GM18502 (cell line): ENCODE measurements around the gene NUS1.
"Not testable (repeated sequence)": the region's sequence is repeated elsewhere in the genome, so short reads cannot be mapped to it uniquely, and the experiment has no call there.

Experiments used
- ATAC-seq: cut with Tn5 transposase; IDR thresholded peaks from one replicate; pipeline ENCODE4 v1.9.1; 2021; ENCODE audit warnings: mild to moderate bottlenecking; ENCODE audit not compliant: unreplicated experiment, poor library complexity

NUS1 gene

DNA sequence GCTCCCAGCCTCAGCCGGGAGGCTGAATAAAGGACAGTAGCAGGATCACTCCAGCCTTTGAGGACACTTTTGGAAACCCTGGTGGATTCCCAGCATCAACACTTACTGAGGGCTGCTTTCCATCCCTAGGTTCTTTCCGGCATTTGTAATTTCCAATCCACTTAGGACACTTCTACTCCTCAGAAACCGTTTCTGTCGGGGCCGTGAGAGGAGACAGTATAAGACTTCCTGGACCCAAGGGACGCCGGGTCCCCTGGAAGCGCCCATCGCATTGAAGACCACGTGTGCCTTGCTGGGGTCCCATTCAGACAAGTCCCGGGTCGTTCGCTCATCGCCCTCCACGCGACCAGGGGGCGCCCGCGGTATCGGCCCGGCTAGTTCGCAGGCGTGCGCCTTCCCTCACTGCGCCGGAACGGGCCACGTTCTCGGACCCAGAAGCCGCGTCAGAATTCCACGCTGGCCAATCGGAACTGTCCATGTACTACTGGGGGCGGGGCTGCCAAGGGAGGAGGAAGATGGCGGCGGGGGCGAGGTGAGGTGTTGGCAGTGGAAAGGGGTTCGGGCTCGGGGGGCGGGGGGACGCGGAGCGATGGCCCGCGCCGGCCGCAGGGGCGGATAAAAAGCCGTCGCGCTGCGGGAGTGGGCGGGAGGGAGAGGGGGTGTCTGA, at the start of gene NUS1:
Gene NUS1, plus strand, starts transcription at position 479 of the 667 bp plus-strand sequence. CDS start 202 bp downstream, outside the sequence.
- peak; percentile 98 for ATAC-seq

DNA sequence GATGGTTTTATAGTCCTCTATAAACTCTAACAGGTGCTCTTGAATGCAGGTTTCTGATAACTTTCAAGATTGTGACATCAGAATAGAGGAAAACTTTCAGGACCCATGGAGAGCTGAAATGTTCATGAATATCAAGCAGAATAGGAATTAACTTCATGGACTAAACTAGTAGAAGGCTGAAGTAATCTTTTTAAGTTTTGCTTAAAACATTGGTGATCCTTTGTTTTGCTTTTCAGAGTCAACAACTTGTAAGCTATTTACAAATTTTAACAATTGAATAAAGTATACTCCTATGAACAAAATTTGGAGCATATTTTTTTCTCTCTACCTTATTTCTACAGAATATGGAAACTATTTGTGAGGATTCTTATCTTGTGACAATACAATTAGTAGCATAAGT, 47.7 kb upstream of the NUS1 start:
- no peak for ATAC-seq

GRCh38 chr6:117629119-117629660, 46.1 kb upstream of the NUS1 start:
- ATAC-seq: no peak

DNA sequence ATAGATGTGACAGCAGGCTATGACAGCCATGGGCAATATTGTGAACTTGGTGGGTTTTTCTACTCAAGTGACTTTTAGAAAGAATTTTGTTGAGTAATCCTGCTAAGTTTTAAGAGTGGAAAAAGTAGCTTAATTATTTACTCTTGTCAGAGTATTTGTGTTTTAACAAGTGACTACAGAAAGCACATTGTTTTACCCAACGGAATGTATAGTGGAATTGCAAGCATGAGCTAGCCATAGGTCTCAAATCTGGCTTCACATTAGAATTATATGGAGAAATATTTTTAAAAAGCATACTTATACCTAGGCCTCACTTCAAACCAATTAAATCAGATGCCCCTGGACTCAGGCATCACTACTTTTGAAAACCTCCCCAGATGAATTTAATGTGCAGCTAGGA, 37.5 kb upstream of the NUS1 start:
- no peak for ATAC-seq

DNA sequence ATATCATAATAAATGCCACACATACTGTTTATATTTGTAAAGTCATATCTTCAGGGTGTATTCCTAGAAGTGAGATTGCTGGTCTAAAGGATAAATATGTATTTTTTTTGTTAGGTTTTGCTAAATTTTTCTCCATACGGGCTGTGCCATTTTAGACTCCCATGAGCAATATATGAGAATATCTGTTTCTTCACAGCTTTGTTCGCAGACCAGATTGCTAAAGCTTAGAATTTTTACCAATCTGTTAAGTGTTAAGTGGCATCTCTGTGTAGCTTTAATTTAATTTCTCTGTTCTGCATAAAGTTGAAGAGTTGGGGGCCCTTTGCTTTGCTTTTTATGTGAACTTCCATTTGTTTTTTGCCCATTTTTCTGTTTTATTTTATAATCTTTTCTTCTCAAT, 32.3 kb upstream of the NUS1 start:
- ATAC-seq: no peak

DNA sequence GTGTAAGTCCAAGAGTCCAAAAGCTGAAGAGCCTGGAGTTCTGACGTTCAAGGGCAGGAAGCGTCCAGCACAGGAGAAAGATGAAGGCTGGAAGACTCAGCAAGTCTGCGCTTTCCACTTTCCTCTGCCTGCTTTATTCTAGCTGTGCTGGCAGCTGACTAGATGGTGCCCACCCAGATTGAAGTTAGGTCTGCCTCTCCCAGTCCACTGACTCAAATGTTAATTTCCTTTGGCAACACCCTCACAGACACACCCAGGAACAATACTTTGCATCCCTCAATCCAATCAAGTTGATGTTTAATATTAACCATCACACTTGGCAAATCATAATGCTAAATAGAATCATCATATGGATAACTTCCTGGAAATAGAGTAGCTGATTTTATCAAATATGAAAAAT, 23.3 kb upstream of the NUS1 start:
- not testable (repeated sequence) for ATAC-seq

DNA sequence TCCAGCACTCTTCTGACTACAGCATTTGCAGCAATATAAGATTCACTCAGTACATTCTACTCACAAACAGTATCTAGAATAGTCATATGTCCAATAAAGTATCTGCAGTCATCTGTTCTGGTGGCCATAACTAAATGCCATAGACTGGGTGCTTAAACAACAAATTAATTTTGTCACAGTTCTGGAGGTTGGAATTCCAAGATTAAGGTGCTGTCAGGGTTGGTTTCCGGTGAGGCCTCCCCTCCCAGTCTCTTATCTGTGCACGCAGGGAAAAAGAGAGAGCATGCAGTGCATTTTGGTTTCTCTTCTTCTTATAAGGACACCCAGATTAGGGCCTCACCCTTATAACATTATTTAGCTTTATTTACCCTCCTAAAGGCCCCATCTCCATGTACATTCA, 21.3 kb upstream of the NUS1 start:
- ATAC-seq: no peak

GRCh38 chr6:117655380-117655779, 19.9 kb upstream of the NUS1 start:
- ATAC-seq: no peak

- no peak for ATAC-seq
Observed at GRCh38 chr6:117666881-117667280, 8.4 kb upstream of the NUS1 start.

DNA sequence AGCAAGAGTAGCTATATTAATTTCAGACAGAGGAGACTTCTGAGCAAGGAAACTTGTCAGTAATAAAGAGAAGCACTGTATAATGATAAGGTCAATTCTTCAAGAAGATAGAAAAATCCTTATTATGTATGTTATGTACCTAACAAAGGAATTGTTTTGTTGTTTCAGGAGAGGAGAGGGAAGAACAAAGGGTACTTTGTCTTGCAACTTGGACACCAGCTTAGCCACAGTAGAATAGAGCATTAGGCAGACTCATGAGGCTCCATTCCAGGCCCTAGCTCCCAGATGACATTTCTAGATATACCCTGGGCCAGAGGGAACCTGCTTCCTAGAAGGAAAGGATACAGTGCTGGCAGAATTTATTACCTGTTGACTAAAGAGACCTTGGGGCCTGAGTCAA, 6.5 kb upstream of the NUS1 start:
- ATAC-seq: no peak

GRCh38 chr6:117674503-117674902, 766 bp upstream of the NUS1 start:
- ATAC-seq: no peak

- ATAC-seq: peak; percentile 32
Observed at GRCh38 chr6:117675658-117676301, 511 bp downstream of the NUS1 start.

DNA sequence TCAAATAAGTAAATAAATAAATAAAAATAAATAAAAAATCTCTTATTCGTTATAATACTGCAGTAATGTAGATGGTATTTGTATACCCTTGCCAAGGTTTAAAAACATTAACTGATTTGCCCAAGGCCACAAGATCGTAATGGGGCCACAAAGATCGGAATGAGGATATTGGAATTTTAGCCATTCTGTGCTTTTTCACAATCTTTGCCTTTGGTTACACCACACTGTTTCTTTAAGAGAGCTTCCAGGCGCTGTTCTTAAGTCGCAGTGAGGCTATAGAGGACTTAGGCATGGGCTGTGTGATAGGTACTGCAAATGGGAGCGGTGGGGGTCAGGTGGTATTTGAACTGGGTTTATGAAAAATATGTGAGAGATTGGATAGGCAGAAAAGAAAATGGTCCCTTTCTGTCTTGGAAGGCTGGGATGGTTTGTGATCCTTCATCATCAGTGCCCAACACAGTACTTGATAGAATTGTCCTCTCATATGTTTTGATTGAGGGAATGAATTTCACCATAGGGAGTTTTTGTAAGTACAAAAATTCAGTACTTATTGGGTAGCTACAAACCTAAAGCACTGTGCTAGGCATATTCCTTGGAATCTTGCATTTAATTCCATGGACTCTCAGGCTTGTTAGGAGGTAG, 1.4 kb downstream of the NUS1 start:
- no peak for ATAC-seq

DNA sequence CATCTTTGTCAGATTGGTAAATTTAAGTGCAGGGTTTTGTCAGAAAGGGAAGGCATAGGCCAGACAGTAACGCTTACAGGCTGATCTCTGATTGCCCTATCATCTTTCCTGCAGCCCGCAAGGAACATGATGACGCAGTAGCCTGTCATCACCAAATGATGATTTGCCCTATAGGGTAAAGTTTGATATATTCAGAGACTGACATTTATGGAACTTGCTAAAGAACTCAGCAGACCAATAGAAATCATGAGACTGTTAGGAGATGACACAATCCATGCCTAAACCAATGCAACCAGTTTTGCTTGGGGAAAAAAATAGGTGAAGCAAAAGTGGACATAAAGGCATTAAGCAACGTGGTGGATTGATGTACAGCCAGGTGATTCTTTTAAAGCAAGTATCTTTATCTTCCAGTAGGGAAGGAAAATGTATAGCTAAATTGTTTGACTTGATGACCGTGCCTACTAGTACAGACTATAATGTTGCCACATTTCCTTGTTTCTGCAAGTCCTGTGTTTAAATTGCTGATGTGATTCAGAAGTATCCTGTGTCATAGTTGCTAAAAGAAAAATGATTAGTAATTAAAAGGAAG, 2.4 kb downstream of the NUS1 start:
- ATAC-seq: no peak

- no peak for ATAC-seq
Observed at GRCh38 chr6:117681162-117681741, 6.0 kb downstream of the NUS1 start.

DNA sequence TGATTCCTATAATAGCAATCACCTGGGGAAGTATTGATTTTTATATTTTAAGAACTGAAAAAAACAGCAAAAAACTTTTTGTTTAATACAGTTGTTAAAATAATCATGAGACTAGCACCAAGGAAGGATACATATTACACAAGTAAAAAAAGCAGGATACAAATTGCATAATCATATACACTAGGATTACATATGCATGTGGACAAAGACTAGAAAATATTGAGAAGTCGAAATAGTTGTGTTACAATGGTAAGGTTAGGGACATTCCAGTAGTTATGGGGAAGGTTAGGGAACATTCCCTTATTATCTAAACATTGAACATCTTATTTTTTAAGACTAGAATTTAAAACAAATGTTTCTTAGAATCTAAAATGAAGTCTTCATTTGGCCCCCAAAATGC, 9.5 kb downstream of the NUS1 start:
- ATAC-seq: no peak

DNA sequence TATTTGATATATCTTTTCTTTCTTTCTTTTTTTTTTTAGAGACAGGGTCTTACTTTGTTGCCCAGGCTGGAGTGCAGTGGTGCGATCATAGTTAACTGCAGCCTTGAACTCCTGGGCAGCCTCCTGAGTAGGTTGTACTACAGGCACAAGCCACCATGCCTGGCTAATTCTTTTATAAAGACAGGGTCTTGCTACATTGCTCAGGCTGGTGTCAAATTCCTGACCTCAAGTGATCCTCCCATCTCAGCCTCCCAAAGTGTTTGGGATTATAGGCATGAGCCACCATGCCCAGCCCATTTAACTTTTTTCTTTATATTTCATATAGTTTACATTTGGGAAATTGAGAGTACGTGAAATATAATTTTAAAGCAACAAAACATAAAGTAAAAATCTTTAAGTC, 10.1 kb downstream of the NUS1 start:
- ATAC-seq: no peak

DNA sequence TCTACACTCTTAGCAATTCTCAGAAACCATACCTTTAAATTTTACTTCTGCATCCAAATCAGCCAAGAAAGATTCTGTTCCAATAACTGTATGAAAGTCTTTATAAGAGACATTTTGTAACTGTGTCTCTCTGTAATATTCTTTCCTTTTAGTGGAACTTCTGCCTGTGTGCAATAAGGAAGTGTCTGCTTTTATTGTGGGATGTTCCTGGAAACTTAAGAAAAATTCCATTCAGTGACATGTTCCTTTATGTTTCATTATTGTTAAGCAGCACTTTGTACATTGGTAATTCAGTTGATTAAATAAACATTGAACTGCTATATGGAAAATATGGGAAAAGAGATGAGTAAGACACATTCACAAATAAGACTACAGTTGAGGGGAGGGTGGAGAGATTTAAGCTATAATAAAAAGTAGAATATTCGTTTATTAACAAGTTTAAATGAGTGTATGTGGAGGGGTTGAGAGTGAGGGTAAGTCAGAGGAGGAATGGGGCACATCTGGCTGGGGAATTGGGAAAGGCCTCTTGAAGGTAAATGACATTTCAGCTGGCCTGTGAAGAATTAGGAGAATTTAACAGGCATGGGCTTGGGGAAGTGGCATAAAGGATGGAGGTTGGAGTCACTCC, 11.9 kb downstream of the NUS1 start:
- no peak for ATAC-seq

- not testable (repeated sequence) for ATAC-seq
Observed at GRCh38 chr6:117689584-117689983, 14.3 kb downstream of the NUS1 start.

- ATAC-seq: no peak
Observed at GRCh38 chr6:117706504-117706903, 31.2 kb downstream of the NUS1 start.
